ENCODE results near the gene AQP10. TPM values are rescaled to one million over a fixed set of nuclear protein-coding genes. Genes with fewer than 3 reads are reported as not detected.

The AQP10 gene
- total and polyA plus RNA-seq, 2 of the 4 experiments (the other 2 are of a cell fraction), result not detected

DNA sequence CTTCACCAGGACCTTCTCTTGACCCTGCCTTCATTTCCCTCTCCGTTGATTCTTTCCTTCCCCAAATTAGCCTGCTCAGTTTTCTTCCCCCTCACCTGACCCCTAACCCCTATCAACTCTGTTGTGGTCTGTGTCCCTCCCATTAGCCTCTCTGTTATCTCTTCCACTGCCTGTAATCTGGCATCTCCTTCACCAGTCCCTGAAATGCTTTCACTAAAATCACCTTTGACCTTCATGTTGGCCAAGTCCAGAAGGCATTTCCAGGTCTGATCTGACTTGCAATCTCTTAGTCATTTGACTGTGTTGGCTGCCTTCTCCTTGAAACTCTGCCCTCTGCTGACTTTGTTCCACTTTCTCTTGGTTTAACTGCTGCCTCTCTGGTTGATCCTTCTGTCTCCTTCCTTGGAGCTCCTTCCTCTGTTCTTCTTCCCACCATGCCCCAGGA lies 32.6 kb downstream of the AQP10 start:
- ChIA-PET POLR2A (ENCODE audit: unreplicated experiment) (no interaction called here), CTCF (interaction anchor here (1.5 kb wide), 2 partner anchors 19 to 108 kb away, joined by 3 to 4 read pairs; no protein-coding TSS in a partner anchor)
- BruUV-seq (replicated peaks), result no TSS peak
- Histone ChIP-seq H3K9me1 (ENCODE audit: insufficient read depth, low read length) (peaks cover 8% of the 10 kb centered on the region), H3K9ac (ENCODE audit: low read depth, low read length) (no peak overlapping the region), H3K14ac (replicated peaks; ENCODE audit: low read depth, low read length) (no peak overlapping the region; the same call in 1 of the 2 replicates), H3K4me3 (ENCODE audit: insufficient read depth, low read depth, low read length) (no peak overlapping the region), H2AK9ac (replicated peaks; ENCODE audit: low read depth, low read length, poor library complexity) (peak overlapping the region; percentile 17), H2BK20ac (ENCODE audit: low read depth, low read length) (no peak overlapping the region), H3K36me3 (ENCODE audit: control insufficient read depth, insufficient read depth, low read length) (peaks cover 13% of the 10 kb centered on the region), H4K20me1 (ENCODE audit: insufficient read depth, low read length) (no peaks in the 10 kb centered on the region), H2BK120ac (ENCODE audit: low read depth, low read length) (no peak overlapping the region), H4K8ac (ENCODE audit: low read depth in 2 of 2, low read length in 2 of 2) (peak overlapping the region in 1 of 2 experiments; percentile 45; a peak in 1 of 4 replicates), H3K18ac (ENCODE audit: low read depth, low read length) (no peak overlapping the region), H2BK5ac (ENCODE audit: low read depth, low read length, poor library complexity, severe bottlenecking) (no peak overlapping the region), H3K4ac (ENCODE audit: low read depth, low read length) (peak overlapping the region; percentile 37; the same call in 1 of the 2 replicates), H2BK15ac (ENCODE audit: low read depth, low read length) (no peak overlapping the region), H4K5ac (ENCODE audit: low read depth, low read length) (no peak overlapping the region), H3K27ac (ENCODE audit: insufficient read depth, low read length) (peak overlapping the region; percentile 26; the same call in 1 of the 2 replicates), H2AK5ac (ENCODE audit: low read depth, low read length) (0 out of 2 replicates have a peak overlapping the region, but pooled peaks have one; percentile 11), H3K4me2 (ENCODE audit: low read depth, low read length) (no peak overlapping the region; the same call in 1 of the 2 replicates), H3K79me1 (ENCODE audit: low read depth in 1 of 2, low read length in 2 of 2) (no peaks in the 10 kb centered on the region), H3K4me1 (ENCODE audit: control insufficient read depth, insufficient read depth, low read length) (peaks cover 10% of the 10 kb centered on the region; the same call in 1 of the 2 replicates), H2AFZ (replicated peaks; ENCODE audit: low read length, poor library complexity) (peak overlapping the region; percentile 94), H3K27me3 (ENCODE audit: control insufficient read depth, insufficient read depth, low read length) (peaks cover 2% of the 10 kb centered on the region), H4K91ac (ENCODE audit: insufficient read depth, low read depth, low read length) (no peak overlapping the region), H3K56ac (ENCODE audit: extremely low read depth, insufficient read depth, low read length) (no peak overlapping the region), H3K9me3 (ENCODE audit: control insufficient read depth, insufficient read depth, low read length) (no peaks in the 10 kb centered on the region), H3K23ac (ENCODE audit: low read depth, low read length) (no peak overlapping the region)
- intact Hi-C loops (cut with micrococcal nuclease), result loop anchor here (1.0 to 5.0 kb wide), 4 partner anchors 52 to 194 kb away; partner anchors contain the start of gene IL6R
- in situ Hi-C loops (cut with MboI; ENCODE audit: low sequenced_read_pairs), result no loop called here
- WGBS, 2 experiments (ENCODE audit: extremely low coverage in 2 of 2, insufficient read length in 1 of 2), result no CpG with 5 or more reads among the region's 1 CpG
- dilution Hi-C loops (cut with HindIII; ENCODE audit: low sequenced_read_pairs, unreplicated experiment), result no loop called here
- ATAC-seq (ENCODE audit: low read depth), result peak; percentile 46
- TF ChIP-seq RAD21 (IDR thresholded peaks at IDR 0.05; ENCODE audit: low read length) (peak; percentile 34; the same call in 1 of the 2 replicates), CEBPB (IDR thresholded peaks at IDR 0.05; ENCODE audit: low read depth, low read length) (no peak), NFE2L2 (IDR thresholded peaks at IDR 0.05; ENCODE audit: low read depth, low read length) (no peak), FOS (IDR thresholded peaks at IDR 0.05; ENCODE audit: low read depth, low read length) (no peak), BHLHE40 (IDR thresholded peaks at IDR 0.05; ENCODE audit: low read depth, low read length) (no peak), CTCF (conservative IDR thresholded peaks at IDR 0.05; ENCODE audit: low read depth, low read length) (peak; percentile 40), MXI1 (IDR thresholded peaks at IDR 0.05; ENCODE audit: borderline replicate concordance, low read depth, low read length) (no peak), SMC3 (IDR thresholded peaks at IDR 0.05; ENCODE audit: low read depth, low read length) (0 out of 2 replicates have a peak, but pooled peaks have one; percentile 25), USF2 (IDR thresholded peaks at IDR 0.05; ENCODE audit: low read depth, low read length) (no peak), RCOR1 (IDR thresholded peaks at IDR 0.05; ENCODE audit: insufficient replicate concordance, low read length) (no peak), MAFK (IDR thresholded peaks at IDR 0.05; ENCODE audit: low read depth, low read length) (no peak), MAZ (IDR thresholded peaks at IDR 0.05; ENCODE audit: borderline replicate concordance, low read depth, low read length) (no peak), RFX5 (IDR thresholded peaks at IDR 0.05; ENCODE audit: low read depth, low read length) (no peak), CHD1 (IDR thresholded peaks at IDR 0.05; ENCODE audit: low read depth, low read length) (no peak), POLR2A (IDR thresholded peaks at IDR 0.05; ENCODE audit: low read depth, low read length) (no peak)
- TF ChIP-seq, protein P1, sequence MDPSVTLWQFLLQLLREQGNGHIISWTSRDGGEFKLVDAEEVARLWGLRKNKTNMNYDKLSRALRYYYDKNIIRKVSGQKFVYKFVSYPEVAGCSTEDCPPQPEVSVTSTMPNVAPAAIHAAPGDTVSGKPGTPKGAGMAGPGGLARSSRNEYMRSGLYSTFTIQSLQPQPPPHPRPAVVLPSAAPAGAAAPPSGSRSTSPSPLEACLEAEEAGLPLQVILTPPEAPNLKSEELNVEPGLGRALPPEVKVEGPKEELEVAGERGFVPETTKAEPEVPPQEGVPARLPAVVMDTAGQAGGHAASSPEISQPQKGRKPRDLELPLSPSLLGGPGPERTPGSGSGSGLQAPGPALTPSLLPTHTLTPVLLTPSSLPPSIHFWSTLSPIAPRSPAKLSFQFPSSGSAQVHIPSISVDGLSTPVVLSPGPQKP (IDR thresholded peaks at IDR 0.05; ENCODE audit: borderline replicate concordance, low read depth, low read length), result no peak
- DNase-seq, result peak; percentile 54

Data from IMR-90 (cell line).